ENCODE data around the gene ZNF286A.
A peak's percentile ranks its signal among the peaks of the same experiment; 100 is the strongest.
"Not testable (repeated sequence)": the region's sequence is repeated elsewhere in the genome, so short reads cannot be mapped to it uniquely, and the experiment has no call there.

The ZNF286A gene

DNA sequence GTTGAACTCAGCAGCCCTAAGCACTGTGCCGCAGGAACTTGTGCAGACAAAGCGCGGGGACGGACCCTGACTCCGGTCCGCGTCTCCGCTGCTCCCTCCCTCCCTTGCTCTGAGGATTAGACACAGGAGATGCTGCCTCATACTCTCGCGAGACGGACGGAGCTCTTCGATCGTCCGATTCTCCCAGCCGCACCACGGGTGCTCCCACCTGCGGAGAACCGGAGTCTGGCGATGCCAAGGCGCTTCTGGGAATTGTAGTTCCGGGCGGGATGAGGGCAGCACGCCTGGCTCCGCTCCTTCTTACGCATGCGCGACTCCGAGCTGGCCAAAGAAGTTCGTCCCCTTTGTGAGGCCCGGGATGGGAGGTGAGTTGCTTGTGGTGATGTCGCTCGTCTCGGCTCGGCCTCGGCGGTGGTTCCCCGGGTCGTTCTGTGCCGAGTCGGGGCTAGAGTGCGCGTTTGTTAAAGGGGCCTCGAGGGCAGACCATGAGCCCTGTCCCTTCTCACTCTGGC, at the start of gene ZNF286A:
TSS of gene ZNF286A (plus strand) at position 340 of the 512 bp plus-strand sequence. CDS start 578 bp downstream, outside the sequence.
- peak; percentile 97 for DNase-seq

DNA sequence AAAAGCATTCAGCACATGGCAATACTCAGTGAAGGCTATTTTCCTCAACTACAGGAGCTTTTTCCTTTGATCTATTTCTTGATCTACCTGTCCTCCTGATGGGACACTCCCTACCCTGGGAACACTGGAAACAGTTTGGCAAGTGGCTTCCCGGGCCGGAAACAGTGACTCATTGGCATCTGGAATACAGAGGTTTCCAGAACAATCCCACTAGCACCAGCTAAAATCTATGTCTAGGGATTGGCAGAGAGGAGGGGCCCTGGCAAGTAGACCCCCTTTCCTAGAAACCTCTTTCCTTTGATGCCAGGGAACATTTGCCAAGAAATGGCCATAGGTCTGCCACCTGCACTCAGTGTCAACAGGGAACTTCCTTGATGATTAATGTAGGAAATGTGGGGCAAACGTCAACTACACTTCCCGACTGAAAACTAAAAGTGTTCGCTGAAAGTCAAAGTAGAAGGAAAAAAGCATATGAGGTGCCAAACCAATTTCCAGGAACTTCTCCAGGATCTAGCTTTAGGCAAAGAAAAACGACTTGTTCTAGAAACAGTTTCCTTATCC, 49.6 kb upstream of the ZNF286A start:
- DNase-seq = peak; percentile 10

DNA sequence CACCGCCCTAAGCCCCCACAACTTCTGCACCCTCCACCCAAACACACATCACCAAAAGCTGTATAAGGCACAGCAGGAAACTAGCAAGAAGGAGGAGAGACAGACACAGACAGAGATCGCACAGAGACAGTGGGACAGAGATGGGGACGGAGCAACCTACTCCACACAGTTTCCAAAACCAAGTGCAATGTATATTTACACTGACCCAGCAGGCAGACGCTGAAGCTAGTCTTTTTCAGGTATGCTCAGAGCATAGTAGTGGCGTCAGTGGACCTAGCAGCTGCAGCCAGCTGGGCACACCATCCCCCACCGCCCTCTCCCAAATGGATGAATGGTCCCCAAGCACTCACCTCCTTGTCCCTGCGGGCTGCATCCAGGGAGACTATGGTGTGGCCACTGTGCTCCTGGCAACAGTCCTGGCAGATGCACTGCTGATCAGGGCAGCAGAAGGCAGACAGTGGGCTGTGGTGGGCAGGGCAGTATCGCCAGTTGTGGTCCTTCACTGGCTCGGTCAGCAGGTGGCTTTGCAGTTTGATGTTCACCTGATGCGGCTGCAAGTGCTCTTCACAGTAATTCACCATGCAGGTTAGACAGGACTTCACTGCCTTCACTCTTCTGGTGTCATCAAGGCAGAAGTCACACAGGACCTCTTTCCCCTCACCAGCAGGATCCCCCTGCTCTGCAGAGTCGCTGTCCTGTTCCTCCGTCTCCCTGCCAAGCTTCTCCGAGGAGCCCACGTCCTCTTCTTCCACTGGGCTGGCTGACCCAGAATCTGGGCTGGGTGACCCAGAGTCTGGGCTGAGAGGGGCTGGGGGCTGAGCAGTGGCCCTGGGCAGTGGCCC, 48.6 kb upstream of the ZNF286A start:
- DNase-seq = no peak

- peak; percentile 96 for DNase-seq
These were observed 47.9 kb upstream of the ZNF286A start for GRCh38 chr17:15651583-15652110.

- no peak for DNase-seq
These were observed 46.6 kb upstream of the ZNF286A start for GRCh38 chr17:15652960-15653359.

DNA sequence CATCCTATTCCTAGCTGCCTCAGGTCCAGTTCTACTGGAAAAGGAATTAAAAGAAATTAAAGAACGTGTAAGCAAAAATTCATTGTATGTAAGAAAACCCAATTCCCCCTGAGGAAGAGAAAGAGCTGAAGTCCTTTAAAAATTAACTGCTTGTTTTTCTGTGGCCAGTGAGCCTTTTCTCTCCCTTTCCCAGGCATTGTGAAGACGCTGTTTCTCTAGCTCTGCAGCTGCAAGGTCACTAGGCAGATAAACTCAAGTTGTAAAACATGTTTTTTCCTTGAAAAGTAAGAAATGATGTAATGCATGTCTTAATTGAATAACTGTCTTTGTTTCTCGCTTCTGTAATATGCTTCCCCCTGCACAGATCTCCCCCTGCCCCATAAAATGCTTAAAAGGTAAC, 45.2 kb upstream of the ZNF286A start:
- DNase-seq = not testable (repeated sequence)

DNA sequence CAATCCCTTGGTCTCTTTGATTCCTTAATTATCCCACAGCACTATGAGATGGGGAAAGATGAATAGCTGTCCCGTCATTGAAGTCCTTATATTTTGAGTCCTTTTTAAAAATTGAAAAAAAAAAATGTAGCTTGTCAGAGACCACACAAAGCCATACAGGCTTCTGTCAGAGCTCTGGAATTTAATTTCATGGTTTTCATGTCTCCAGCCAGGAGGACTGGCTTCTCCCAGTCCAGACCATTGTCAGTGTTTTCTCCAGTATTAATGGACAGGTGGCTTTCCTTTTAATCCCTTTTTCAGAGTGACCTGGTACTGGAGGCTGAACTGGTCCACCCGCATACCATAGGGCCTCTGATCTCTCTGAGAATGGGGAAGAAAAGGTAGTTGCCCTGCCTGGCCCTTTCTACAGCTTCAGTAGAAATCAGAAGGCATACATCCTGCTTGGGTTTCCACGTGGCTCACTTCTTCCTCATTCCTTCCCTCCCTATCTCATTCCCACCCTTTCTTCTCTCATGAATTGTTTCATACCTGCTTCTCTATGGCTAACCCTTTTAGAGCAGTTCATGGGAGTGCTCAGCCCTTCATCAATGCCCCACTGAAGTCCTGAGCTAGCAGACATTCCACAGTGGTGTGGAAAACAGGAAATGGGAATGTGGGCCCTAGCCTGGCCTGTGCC, 44.5 kb upstream of the ZNF286A start:
- DNase-seq = no peak

DNA sequence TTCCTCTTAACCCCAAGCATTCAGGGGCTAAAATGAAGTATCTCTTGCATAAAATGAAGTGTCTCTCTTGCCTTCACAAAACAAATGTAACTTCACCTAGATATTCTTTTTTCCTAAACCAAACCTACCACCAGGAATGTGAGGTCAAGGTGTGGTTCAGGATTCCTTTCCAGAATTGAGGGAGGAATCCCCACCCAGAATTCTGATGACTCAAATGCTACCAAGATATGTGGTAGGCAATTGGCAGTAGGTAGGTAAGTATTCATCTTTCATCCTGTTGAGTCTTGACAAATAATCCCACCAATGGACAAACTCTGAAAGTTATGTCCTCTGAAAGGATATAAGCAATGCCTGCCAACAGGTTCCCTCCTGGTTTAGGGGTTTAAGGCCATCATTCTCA, 41.7 kb upstream of the ZNF286A start:
- DNase-seq = no peak

- no peak for DNase-seq
These were observed 41.3 kb upstream of the ZNF286A start for GRCh38 chr17:15658296-15658695.

DNA sequence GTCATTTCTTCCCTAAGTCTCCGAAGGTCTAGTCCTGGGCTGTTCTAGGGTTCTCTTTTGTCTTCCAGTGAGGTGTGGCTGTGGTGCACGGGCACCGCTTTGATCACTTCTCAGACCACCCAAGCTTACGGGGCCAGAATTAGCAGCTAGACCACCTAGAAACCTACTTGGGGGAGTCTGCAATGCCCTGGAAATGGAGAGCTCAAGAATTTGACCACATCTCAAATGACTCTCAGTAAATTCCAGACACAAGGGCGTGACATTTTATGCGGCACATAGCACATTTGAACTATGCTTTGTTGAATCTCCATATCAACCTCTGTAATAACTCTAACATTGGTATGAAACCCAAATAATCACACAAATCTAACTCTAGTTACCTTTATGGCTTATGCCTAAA, 40.3 kb upstream of the ZNF286A start:
- no peak for DNase-seq

GRCh38 chr17:15659663-15660062, 39.9 kb upstream of the ZNF286A start:
- DNase-seq = no peak

GRCh38 chr17:15660077-15660476, 39.5 kb upstream of the ZNF286A start:
- no peak for DNase-seq

DNA sequence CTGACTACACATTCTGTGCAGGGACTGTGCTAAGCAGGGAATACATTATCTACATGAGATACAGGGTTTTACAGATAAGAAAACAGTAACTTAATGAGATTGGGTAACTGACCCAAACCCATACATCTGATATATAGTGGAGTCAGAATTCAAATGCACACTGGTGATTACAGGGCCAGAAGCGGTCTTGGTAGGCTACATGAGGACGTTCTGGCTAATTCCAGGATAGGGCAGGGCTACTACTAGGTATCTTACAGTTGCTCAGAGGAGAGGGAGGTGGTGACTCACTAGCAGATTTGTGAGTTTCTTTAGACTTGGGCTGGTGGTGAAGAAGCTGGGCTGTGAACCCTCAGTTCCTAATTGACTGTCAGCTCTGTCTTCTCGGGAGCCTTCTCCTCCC, 36.9 kb upstream of the ZNF286A start:
- no peak for DNase-seq

- DNase-seq = no peak
These were observed 36.4 kb upstream of the ZNF286A start for GRCh38 chr17:15663176-15663575.

DNA sequence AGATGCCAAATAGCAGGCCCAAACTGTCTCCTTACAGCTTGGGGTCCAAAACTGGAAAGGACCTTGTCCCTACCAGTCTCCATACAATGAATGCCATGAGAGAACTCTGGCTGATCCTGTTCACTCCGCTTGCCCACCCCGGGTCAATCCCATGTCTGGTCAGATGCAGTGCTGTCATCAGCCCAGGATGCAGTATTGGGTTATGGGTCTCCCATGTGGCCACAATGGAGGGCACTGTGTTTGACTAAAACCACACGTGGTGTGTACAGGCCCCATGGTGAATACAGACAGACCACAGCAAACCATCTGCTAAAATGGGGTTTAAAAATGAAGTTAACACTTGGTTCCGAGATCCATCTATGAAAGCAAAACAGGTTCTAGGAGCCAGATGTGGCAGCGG, 35.9 kb upstream of the ZNF286A start:
- no peak for DNase-seq

DNA sequence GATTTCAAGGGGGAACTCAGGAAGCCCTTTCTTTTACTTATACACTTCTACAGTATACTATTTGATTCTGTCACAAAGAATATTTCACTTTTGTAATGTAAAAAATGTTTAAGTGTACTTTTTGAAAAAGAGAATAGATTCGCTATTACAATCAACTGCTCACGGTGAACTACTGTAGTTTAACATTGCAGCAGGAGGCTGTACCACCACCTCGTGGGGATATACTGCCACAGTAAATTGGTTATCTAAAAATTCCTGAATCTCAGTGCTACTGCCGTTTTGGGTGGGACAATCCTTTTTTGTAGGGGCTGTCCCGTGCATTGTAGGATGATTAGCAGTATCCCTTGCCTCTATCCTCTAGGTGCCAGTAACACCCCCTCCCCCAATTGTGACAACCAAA, 30.0 kb upstream of the ZNF286A start:
- DNase-seq = not testable (repeated sequence)

- not testable (repeated sequence) for DNase-seq
These were observed 24.9 kb upstream of the ZNF286A start for GRCh38 chr17:15674640-15675039.

- DNase-seq = not testable (repeated sequence)
These were observed 23.6 kb upstream of the ZNF286A start for GRCh38 chr17:15675991-15676390.

GRCh38 chr17:15683135-15683534, 16.4 kb upstream of the ZNF286A start:
- DNase-seq = not testable (repeated sequence)

DNA sequence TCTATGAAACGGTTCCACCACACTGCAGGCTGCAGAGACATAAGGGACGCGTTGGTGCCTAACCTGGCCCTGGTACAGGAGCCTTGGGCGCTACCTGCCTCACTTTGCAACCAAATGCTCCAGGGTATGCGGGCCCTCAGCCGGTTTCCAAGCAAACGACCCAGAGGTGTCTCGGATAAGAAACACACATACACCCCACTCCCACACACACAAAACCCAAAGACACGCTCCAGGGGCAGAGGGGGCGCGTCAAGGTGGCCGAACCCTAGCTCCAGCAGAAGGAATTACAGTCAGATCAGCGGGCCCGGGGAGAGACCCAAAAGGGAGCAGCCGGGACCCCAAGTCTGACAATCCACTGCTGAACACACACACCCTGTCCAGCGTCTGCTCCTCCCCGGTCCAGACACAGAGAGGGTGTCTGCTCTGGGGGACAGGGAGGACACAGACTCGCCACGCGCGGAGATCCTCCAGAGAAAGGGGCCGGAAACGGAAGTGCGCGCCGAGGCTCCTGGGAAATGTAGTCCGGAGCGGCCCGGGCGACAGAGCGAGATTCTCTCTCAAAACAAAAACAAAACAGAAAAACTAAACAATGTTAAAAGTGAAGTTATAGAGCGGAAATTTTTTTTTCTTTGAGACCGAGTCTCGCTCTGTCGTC, 15.6 kb upstream of the ZNF286A start, which contains the start of gene TRIM16:
TSS of gene TRIM16 (minus strand) at position 488 of the 655 bp plus-strand sequence. CDS start 32,702 bp downstream, outside the sequence.
- peak; percentile 66 for DNase-seq

DNA sequence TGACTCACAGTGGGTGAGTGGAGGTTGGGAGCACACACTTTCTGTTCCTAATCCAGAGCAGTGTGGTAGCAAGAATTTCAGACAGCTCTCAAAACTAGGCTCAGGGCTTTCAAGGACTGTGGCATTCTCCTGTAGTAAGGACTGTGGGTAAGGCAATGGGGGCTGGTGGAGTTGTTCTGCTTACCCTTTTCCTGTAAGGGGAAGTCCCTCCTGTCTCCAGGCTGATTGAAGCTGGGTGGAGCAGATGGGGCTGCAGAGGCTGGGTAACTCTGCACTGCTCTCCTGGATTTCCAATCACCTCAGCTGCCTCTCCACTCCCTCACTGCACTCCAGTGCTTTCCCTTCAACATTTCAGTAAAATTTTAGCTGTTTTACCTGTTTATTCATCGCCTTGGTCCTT, 12.1 kb upstream of the ZNF286A start:
- not testable (repeated sequence) for DNase-seq

- not testable (repeated sequence) for DNase-seq
These were observed 585 bp upstream of the ZNF286A start for GRCh38 chr17:15698967-15699366.

DNA sequence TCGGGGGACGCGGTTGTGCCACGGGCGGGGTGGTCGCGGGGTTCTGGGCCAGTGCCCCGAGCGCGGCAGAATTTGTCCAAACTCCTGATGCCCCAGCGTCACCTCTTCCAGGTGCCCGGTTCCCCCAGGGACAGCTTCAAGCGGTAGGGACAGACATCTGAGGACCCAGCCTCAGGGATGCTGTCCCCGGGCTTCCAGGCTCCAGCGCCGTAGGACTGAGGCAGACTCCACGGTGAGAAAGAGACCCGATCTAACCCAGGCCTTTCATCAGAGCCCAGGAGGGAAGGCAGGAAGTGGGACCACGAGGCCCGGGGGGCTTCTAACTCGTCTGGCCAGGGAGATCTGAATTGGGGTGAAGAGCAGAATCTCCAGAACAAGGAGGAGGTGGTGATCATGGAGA, 385 bp downstream of the ZNF286A start:
- not testable (repeated sequence) for DNase-seq
